Measurements from ENCODE around the gene MMD.

DNA sequence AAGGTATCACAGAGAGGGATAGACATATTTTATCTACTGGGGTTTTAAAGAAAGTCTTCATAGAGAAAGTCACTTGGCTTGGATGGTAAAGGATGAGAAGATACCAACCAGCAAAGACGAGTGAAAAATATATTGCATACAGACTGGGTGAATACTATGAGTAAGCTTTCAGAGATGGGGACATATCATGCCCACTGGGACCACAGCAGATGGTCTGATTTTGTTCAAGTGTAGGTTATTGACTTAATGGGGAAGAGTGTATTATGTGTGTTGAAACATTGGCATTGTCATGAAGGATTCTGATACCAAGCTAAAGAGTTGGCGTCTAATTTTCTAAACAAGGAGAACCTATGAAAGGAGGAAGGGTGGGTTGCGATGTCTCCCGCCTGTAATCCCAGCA, 13.8 kb upstream of the MMD start:
- TF ChIP-seq, protein P1, sequence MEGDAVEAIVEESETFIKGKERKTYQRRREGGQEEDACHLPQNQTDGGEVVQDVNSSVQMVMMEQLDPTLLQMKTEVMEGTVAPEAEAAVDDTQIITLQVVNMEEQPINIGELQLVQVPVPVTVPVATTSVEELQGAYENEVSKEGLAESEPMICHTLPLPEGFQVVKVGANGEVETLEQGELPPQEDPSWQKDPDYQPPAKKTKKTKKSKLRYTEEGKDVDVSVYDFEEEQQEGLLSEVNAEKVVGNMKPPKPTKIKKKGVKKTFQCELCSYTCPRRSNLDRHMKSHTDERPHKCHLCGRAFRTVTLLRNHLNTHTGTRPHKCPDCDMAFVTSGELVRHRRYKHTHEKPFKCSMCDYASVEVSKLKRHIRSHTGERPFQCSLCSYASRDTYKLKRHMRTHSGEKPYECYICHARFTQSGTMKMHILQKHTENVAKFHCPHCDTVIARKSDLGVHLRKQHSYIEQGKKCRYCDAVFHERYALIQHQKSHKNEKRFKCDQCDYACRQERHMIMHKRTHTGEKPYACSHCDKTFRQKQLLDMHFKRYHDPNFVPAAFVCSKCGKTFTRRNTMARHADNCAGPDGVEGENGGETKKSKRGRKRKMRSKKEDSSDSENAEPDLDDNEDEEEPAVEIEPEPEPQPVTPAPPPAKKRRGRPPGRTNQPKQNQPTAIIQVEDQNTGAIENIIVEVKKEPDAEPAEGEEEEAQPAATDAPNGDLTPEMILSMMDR (conservative IDR thresholded peaks at IDR 0.05; ENCODE audit: low read length): no peak
- TF ChIP-seq EZH2phosphoT487 (IDR thresholded peaks at IDR 0.05; ENCODE audit: borderline replicate concordance): no peak

Data from Loucy (cell line).